COLO668 (cell line): Measurements from ENCODE around the gene STK38L.

Source experiments
- DNase-seq: peaks from one replicate; lab custom pipeline; 2025; ENCODE audit not compliant: unreplicated experiment; lab: John Stamatoyannopoulos, UW

Gene STK38L

GRCh38 chr12:27243804-27244688 lies at the start of gene STK38L:
TSS of gene STK38L (plus strand) at chr12:27244286. CDS start at chr12:27297721, 53,435 bp downstream.
- peak; percentile 95 for DNase-seq

- no peak for DNase-seq
These were observed 49.4 kb upstream of the STK38L start for GRCh38 chr12:27194644-27195043.

GRCh38 chr12:27198036-27198435 lies 46.0 kb upstream of the STK38L start:
- DNase-seq: no peak

GRCh38 chr12:27199638-27200300 lies 44.3 kb upstream of the STK38L start:
- no peak for DNase-seq

GRCh38 chr12:27201169-27201568 lies 42.9 kb upstream of the STK38L start:
- no peak for DNase-seq

GRCh38 chr12:27206801-27207502 lies 37.1 kb upstream of the STK38L start:
- no peak for DNase-seq

GRCh38 chr12:27207615-27208413 lies 36.3 kb upstream of the STK38L start:
- no peak for DNase-seq

GRCh38 chr12:27208414-27208750 lies 35.7 kb upstream of the STK38L start:
- no peak for DNase-seq

GRCh38 chr12:27209257-27209910 lies 34.7 kb upstream of the STK38L start:
- no peak for DNase-seq

GRCh38 chr12:27210187-27210586 lies 33.9 kb upstream of the STK38L start:
- no peak for DNase-seq

GRCh38 chr12:27212861-27213260 lies 31.2 kb upstream of the STK38L start:
- DNase-seq: no peak

GRCh38 chr12:27213304-27213703 lies 30.8 kb upstream of the STK38L start:
- no peak for DNase-seq

- no peak for DNase-seq
These were observed 30.0 kb upstream of the STK38L start for GRCh38 chr12:27213830-27214787.

GRCh38 chr12:27217590-27217989 lies 26.5 kb upstream of the STK38L start:
- DNase-seq: no peak

GRCh38 chr12:27219693-27220054 lies 24.4 kb upstream of the STK38L start:
- no peak for DNase-seq

GRCh38 chr12:27220055-27220987 lies 23.8 kb upstream of the STK38L start:
- no peak for DNase-seq

GRCh38 chr12:27220988-27221345 lies 23.1 kb upstream of the STK38L start:
- DNase-seq: no peak

GRCh38 chr12:27221625-27222387 lies 22.3 kb upstream of the STK38L start:
- no peak for DNase-seq
